Heart left ventricle (tissue), 13 donors: ENCODE measurements around the gene TMEM132D.

ENCODE experiments used
- POLR2A ChIP-seq, 2 donors: fragments of 450-650 bp; IDR thresholded peaks; one replicate each; pipeline ENCODE4 v1.6.1; 2017; ENCODE audit warnings: antibody characterized with exemption in 2 of 2, mild to moderate bottlenecking in 2 of 2, moderate library complexity in 2 of 2
- TF ChIP-seq, protein P1 (sequence below), 12 donors: fragments of 200-600 bp; sonication (generic) in 4 of 12; IDR thresholded peaks; one replicate each; pipeline versions ENCODE4 v1.5.0 to v1.8.0; 2018 to 2022; ENCODE audit warnings: antibody characterized with exemption in 12 of 12, mild to moderate bottlenecking in 5 of 12
- donor health status: ischemic (EF 13 %, LVEDD 7.1; RV severe dilation, severe dysfunction).
- donor health status: DM: no; HTN: yes; CAD: no.
- donor health status: DM: no; HTN: no; CAD: no.
- donor health status: ischemic (EF 25% LVEDD 6.9; RV normal size, moderate dysfunction).
- donor health status: ischemic (EF 25% LVEDD 5.7; RV mildly dilated, moderate dysfunction).
- donor health status: ischemic (EF 35%, LVEDD 5.7; RV mildly dilated, moderate dysfunction).
- donor health status: nonischemic (EF 11% LVEDD 7.7; RV severe dilation, severe dysfunction).
- donor health status: DM: yes; HTN: yes; CAD: no.
- donor health status: PGD.
- donor health status: ischemic (EF 29% LVEDD 5.4; RV normal size, mild dysfunction).
- donor health status: nonischemic (EF 23%, LVEDD 6.1; RV moderate dilation, normal function).

DNA sequence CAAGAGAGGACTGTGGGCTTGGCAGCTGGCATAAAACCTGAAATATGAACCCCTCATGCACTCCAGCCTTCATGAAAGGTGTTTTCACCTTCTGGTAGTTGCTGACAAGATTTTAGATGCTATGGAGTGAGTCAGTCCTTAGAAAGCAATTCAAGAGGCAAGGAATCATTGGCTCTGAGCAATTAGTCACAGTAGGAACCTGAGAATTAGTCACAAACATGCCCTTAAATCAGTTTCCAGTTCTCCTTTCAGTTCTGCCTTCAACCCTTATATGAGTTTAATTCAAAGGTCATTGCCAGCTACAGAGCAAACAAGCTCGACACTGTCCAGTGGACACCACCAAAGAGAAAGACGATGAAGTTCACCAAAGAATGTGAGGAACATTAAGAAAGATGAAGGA is 578.3 kb downstream of the TMEM132D start:
- TF ChIP-seq, protein P1, sequence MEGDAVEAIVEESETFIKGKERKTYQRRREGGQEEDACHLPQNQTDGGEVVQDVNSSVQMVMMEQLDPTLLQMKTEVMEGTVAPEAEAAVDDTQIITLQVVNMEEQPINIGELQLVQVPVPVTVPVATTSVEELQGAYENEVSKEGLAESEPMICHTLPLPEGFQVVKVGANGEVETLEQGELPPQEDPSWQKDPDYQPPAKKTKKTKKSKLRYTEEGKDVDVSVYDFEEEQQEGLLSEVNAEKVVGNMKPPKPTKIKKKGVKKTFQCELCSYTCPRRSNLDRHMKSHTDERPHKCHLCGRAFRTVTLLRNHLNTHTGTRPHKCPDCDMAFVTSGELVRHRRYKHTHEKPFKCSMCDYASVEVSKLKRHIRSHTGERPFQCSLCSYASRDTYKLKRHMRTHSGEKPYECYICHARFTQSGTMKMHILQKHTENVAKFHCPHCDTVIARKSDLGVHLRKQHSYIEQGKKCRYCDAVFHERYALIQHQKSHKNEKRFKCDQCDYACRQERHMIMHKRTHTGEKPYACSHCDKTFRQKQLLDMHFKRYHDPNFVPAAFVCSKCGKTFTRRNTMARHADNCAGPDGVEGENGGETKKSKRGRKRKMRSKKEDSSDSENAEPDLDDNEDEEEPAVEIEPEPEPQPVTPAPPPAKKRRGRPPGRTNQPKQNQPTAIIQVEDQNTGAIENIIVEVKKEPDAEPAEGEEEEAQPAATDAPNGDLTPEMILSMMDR (IDR thresholded peaks at IDR 0.05): no peak
- TF ChIP-seq POLR2A (IDR thresholded peaks at IDR 0.05): no peak
